Stomach smooth muscle (tissue), 2 donors: ENCODE results near the gene BABAM1.
A peak's percentile ranks its signal among the peaks of the same experiment; 100 is the strongest.

Experiments
- H3K27ac ChIP-seq: one replicate; pipeline ENCODE4 v1.7.0; 2013; ENCODE audit warnings: mild to moderate bottlenecking, low read length, inconsistent platforms
- H3K27me3 ChIP-seq, 2 donors: one replicate each; pipeline ENCODE4 v1.7.0; 2013; ENCODE audit warnings: low read length in 2 of 2; ENCODE audit not compliant: insufficient read depth in 2 of 2, control insufficient read depth in 1 of 2
- H3K36me3 ChIP-seq, 2 donors: one replicate each; pipeline ENCODE4 v1.7.0; 2013; ENCODE audit warnings: low read length in 2 of 2; ENCODE audit not compliant: control insufficient read depth in 2 of 2, insufficient read depth in 2 of 2
- H3K4me1 ChIP-seq: one replicate; pipeline ENCODE4 v1.7.0; 2013; ENCODE audit warnings: low read length; ENCODE audit not compliant: control insufficient read depth, insufficient read depth
- H3K4me3 ChIP-seq, 2 donors: one replicate each; pipeline ENCODE4 v1.7.0; 2013; ENCODE audit warnings: low read length in 2 of 2
- H3K9ac ChIP-seq, 2 donors: one replicate each; pipeline ENCODE4 v1.7.0; 2013; ENCODE audit warnings: low read length in 2 of 2, mild to moderate bottlenecking in 1 of 2
- H3K9me3 ChIP-seq, 2 donors: one replicate each; pipeline ENCODE4 v1.7.0; 2013; ENCODE audit warnings: low read length in 2 of 2; ENCODE audit not compliant: control insufficient read depth in 2 of 2
- donor health status: healthy.
- donor health status: Pancreatic carcinoma.

The BABAM1 gene

GRCh38 chr19:17325881-17326594 lies 58.8 kb downstream of the BABAM1 start:
- peaks cover 29% of the 10 kb centered on the region for H3K4me1 ChIP-seq
- no peak overlapping the region for H3K4me3 ChIP-seq
- no peak overlapping the region for H3K27ac ChIP-seq
- no peaks in the 10 kb centered on the region for H3K9me3 ChIP-seq
- H3K9ac ChIP-seq, result no peak overlapping the region
- peaks cover 0 to 5% of the 10 kb centered on the region in 2 donors for H3K36me3 ChIP-seq
- H3K27me3 ChIP-seq, result peaks cover 0 to 16% of the 10 kb centered on the region in 2 donors

DNA sequence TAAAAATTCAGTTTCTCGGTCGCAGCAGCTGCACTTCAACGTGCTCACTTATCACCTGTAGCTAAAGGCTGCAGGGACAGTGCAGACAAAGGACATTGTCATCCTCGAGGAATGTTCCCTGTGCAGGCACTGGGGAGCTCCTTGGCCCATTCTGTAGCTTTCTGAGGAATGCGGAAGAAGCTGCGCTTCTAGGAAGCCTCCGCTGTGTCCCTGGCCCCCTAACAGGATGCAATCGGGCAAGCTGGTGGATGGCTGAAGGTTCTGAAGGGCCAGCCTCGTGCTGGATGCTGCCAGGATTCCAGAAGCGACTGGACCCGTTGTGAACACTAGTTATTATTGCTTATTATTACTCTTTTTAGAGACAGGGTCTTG lies 59.3 kb downstream of the BABAM1 start:
- peaks cover 0 to 4% of the 10 kb centered on the region in 2 donors for H3K36me3 ChIP-seq
- no peak overlapping the region for H3K27ac ChIP-seq
- no peak overlapping the region for H3K9ac ChIP-seq
- H3K4me3 ChIP-seq, result no peak overlapping the region
- peaks cover 29% of the 10 kb centered on the region for H3K4me1 ChIP-seq
- no peaks in the 10 kb centered on the region for H3K9me3 ChIP-seq
- H3K27me3 ChIP-seq, result peaks cover 0 to 16% of the 10 kb centered on the region in 2 donors

- H3K9ac ChIP-seq, result no peak overlapping the region
- no peaks in the 10 kb centered on the region for H3K9me3 ChIP-seq
- H3K36me3 ChIP-seq, result peaks cover 0 to 2% of the 10 kb centered on the region in 2 donors
- H3K27ac ChIP-seq, result no peak overlapping the region
- H3K4me3 ChIP-seq, result peak overlapping the region in 1 of 2 donors; percentile 67
- peaks cover 0 to 16% of the 10 kb centered on the region in 2 donors for H3K27me3 ChIP-seq
- H3K4me1 ChIP-seq, result peaks cover 29% of the 10 kb centered on the region
These were observed 59.9 kb downstream of the BABAM1 start for GRCh38 chr19:17327068-17327653.

DNA sequence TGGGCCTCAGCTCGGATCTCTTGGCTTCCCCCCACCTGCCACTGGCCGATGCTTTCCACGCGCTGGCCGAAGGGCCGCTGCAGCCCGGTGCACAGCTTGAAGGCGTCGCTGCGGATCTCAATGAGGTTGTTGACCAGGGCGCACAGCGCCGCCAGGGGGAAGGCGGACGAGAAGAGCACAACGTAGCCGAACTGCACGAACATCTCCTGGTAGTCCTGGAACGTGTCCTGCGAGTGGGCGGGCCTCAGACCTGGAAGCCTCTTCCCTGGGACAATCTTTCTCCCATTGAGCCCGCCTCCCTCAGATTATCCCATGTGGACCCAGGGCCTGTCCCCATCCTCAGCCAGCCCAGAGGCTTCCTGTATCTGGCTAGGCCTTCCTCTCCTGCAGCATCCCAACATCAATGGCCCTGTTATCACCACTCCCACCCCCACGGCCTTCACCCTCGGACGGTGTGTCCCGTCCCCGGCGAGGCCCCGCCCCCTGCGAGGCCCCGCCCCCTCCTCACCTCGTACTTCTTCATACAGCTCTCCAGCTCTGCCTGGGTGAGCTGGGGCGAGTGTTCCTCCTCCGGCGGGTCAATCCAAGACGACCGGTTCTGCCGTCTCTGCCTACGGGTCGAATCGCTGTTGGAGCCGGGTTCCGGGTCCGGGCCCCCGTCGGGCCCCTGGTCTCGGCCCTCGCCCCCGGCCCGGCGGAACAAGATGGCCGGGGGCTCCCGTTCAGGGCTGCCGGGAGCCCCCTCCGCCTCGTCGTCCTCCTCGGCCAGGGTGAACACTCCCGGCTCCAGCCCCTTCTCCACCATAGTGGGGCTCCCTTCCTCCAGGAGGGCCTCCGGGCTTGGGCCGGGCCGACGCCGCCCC lies 60.6 kb downstream of the BABAM1 start:
- Histone ChIP-seq H3K9ac (peak overlapping the region; percentile 5 to 41), H3K4me1 (peaks cover 25% of the 10 kb centered on the region), H3K27ac (no peak overlapping the region), H3K36me3 (peaks cover 0 to 2% of the 10 kb centered on the region in 2 donors), H3K4me3 (peak overlapping the region in 1 of 2 donors; percentile 67), H3K27me3 (peaks cover 0 to 16% of the 10 kb centered on the region in 2 donors), H3K9me3 (no peaks in the 10 kb centered on the region)
